Osteoblast (primary cell): Measurements from ENCODE around the gene PPP5C. TPM values are rescaled to one million over a fixed set of nuclear protein-coding genes. Genes with fewer than 3 reads are reported as not detected.

ENCODE experiments used
- DNase-seq: peaks from one replicate; pipeline ENCODE4 v3.0.0; 2011; ENCODE audit warnings: low spot score, mixed read lengths; ENCODE audit not compliant: insufficient read length; ENCODE audit errors: missing footprints
- H2AFZ ChIP-seq: 2 replicates; pipeline ENCODE4 v1.6.0; 2011; ENCODE audit warnings: mild to moderate bottlenecking, low read length
- H3K27ac ChIP-seq: 2 replicates; pipeline ENCODE4 v1.5.1; 2011; ENCODE audit warnings: mild to moderate bottlenecking, low read depth, low read length, moderate library complexity
- H3K27me3 ChIP-seq: 2 replicates; pipeline ENCODE4 v1.6.0; 2012; ENCODE audit warnings: mild to moderate bottlenecking, control low read depth, inconsistent platforms, low read length, moderate library complexity; ENCODE audit not compliant: insufficient read depth
- H3K36me3 ChIP-seq: 2 replicates; pipeline ENCODE4 v1.5.1; 2011; ENCODE audit warnings: mild to moderate bottlenecking, low read length, control low read depth, moderate library complexity; ENCODE audit not compliant: insufficient read depth
- H3K4me1 ChIP-seq: 2 replicates; pipeline ENCODE4 v1.5.1; 2011; ENCODE audit warnings: mild to moderate bottlenecking, low read length, control low read depth, moderate library complexity; ENCODE audit not compliant: insufficient read depth
- H3K4me2 ChIP-seq: 2 replicates; pipeline ENCODE4 v1.6.0; 2011; ENCODE audit warnings: mild to moderate bottlenecking, low read length; ENCODE audit not compliant: insufficient read depth
- H3K4me3 ChIP-seq: fragments of 200-600 bp; sonication (generic); 3 replicates; pipeline ENCODE4 v1.5.1; 2012; ENCODE audit warnings: mild to moderate bottlenecking, low read length, inconsistent platforms; ENCODE audit not compliant: insufficient read depth
- H3K79me2 ChIP-seq: 2 replicates; pipeline ENCODE4 v1.6.0; 2012; ENCODE audit warnings: mild to moderate bottlenecking, low read length, control low read depth, inconsistent platforms; ENCODE audit not compliant: insufficient read depth
- H3K9me3 ChIP-seq: 2 replicates; pipeline ENCODE4 v1.5.1; 2011; ENCODE audit warnings: low read depth, low read length, control low read depth
- H4K20me1 ChIP-seq: 2 replicates; pipeline ENCODE4 v1.6.0; 2012; ENCODE audit warnings: mild to moderate bottlenecking, low read length, control low read depth; ENCODE audit not compliant: insufficient read depth
- total RNA-seq: library from RNA; depleted of rRNA; stranded (reverse); fragments of >200 nt; gene quantifications from 2 replicates; pipeline ENCODE4 v1.2.3, GENCODE V29; 2012
- TF ChIP-seq, protein P1 (sequence below): IDR thresholded peaks from 2 replicates; pipeline ENCODE4 v1.5.1; 2011; ENCODE audit warnings: mild to moderate bottlenecking, low read depth, low read length, moderate library complexity; ENCODE audit errors: extremely low read depth

Gene PPP5C
- total RNA-seq, 1 donor = 36.6 TPM

DNA sequence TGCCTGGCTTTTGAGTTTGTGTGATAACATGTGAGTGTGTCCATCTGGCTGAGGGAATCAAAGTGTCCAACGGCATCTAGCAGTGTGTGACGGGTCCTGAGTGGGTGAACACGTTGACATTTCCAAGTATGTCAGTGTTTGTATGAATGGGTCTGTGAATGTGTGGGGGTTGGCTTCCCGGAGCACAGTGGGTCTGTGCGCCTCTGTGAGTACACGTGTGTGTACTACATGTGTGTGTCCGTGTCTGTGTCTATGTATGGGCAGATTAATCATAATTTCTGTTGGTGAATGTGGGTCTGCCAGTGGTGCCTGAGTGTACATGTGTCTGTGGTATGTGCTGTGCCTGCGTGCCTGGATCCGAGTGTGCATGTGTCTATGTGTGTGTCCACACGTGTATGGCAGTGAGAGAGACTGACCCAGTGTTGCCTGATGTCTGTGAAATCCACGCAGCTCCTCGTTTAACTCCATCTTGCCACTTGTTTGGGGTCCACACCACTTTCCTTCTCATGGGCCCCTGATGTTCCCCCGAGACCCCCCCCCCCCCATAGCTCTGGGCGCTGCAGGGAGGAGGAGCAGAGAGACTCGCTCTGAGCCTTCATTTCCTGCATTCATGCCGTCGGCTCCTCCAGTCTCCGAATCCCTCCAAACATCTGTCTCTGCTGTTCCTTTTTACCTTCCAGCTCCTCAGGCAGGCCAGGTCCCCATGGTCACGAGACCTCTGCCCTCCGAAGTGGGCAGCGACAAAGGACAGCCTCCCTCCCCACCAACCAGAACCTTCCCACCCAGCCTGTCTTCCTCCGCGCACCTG is 61.2 kb downstream of the PPP5C start:
- Histone ChIP-seq H3K27ac (no peak overlapping the region), H4K20me1 (peaks cover 11% of the 10 kb centered on the region), H3K4me2 (peak overlapping the region; percentile 54), H3K36me3 (no peaks in the 10 kb centered on the region), H3K4me1 (peaks cover 18% of the 10 kb centered on the region), H3K79me2 (peaks cover 11% of the 10 kb centered on the region), H3K9me3 (no peaks in the 10 kb centered on the region), H2AFZ (no peak overlapping the region), H3K4me3 (peak overlapping the region; percentile 42), H3K27me3 (peaks cover 19% of the 10 kb centered on the region)
- TF ChIP-seq, protein P1, sequence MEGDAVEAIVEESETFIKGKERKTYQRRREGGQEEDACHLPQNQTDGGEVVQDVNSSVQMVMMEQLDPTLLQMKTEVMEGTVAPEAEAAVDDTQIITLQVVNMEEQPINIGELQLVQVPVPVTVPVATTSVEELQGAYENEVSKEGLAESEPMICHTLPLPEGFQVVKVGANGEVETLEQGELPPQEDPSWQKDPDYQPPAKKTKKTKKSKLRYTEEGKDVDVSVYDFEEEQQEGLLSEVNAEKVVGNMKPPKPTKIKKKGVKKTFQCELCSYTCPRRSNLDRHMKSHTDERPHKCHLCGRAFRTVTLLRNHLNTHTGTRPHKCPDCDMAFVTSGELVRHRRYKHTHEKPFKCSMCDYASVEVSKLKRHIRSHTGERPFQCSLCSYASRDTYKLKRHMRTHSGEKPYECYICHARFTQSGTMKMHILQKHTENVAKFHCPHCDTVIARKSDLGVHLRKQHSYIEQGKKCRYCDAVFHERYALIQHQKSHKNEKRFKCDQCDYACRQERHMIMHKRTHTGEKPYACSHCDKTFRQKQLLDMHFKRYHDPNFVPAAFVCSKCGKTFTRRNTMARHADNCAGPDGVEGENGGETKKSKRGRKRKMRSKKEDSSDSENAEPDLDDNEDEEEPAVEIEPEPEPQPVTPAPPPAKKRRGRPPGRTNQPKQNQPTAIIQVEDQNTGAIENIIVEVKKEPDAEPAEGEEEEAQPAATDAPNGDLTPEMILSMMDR = no peak
- peak; percentile 58 for DNase-seq

- Histone ChIP-seq H3K27me3 (peaks cover 19% of the 10 kb centered on the region), H3K9me3 (no peaks in the 10 kb centered on the region), H3K4me2 (peak overlapping the region; percentile 54), H2AFZ (no peak overlapping the region), H3K27ac (no peak overlapping the region), H3K4me1 (peaks cover 20% of the 10 kb centered on the region), H3K4me3 (peak overlapping the region; percentile 42), H3K36me3 (no peaks in the 10 kb centered on the region), H4K20me1 (peaks cover 11% of the 10 kb centered on the region), H3K79me2 (peaks cover 11% of the 10 kb centered on the region)
- DNase-seq = peak; percentile 81
- TF ChIP-seq, protein P1 = no peak
These were observed 61.8 kb downstream of the PPP5C start for GRCh38 chr19:46408664-46409039.

GRCh38 chr19:46409191-46409590 is 62.3 kb downstream of the PPP5C start:
- TF ChIP-seq, protein P1 = no peak
- peaks cover 19% of the 10 kb centered on the region for H3K27me3 ChIP-seq
- no peak overlapping the region for H2AFZ ChIP-seq
- peaks cover 15% of the 10 kb centered on the region for H3K4me1 ChIP-seq
- H4K20me1 ChIP-seq = peaks cover 11% of the 10 kb centered on the region
- no peak overlapping the region for H3K27ac ChIP-seq
- H3K9me3 ChIP-seq = no peaks in the 10 kb centered on the region
- no peak overlapping the region for H3K4me3 ChIP-seq
- peak; percentile 75 for DNase-seq
- no peaks in the 10 kb centered on the region for H3K36me3 ChIP-seq
- no peak overlapping the region for H3K4me2 ChIP-seq
- peaks cover 11% of the 10 kb centered on the region for H3K79me2 ChIP-seq

DNA sequence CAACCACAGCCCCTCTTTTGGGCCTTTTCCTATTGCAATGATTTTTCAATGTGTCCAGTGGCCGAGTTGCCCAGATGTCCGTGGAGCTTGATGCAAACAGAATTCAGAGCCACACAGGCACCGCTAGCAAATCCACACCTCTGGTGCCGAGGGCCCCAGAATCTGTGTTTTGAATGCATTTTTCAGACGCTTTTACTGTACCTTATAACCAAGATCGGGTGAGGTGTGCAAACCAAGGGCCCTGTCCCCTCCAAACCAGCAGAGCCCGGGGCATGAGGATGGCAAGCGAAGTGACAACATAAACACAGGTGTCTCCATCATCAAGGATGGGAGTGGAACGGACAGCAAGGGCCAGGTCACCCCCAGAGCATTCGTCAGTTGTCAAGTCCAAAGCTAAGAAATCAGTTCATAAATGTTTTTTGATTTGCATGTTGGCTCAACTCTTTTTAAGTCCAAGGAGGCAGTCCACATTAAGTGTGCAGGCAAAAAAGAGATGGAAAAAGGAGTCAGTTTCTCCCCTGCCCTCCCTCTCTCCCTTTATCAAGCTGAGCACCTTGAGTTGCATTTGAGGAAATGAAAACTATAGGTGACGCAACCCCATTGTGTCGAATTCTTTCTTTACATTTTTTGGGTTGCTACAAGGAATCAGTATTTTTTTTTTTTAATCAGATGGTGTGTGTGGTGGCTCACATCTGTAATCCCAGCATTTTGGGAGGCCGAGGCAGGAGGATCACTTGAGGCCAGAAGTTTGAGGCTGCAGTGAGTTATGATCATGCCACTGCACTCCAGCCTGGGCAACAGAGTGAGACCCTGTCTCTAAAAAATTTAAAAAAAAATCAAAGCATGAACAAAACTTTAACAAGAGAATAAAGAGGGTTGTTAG is 63.6 kb downstream of the PPP5C start:
- peaks cover 16% of the 10 kb centered on the region for H3K27me3 ChIP-seq
- no peaks in the 10 kb centered on the region for H3K36me3 ChIP-seq
- H3K4me1 ChIP-seq = peaks cover 9% of the 10 kb centered on the region
- H3K4me3 ChIP-seq = no peak overlapping the region
- H4K20me1 ChIP-seq = peaks cover 11% of the 10 kb centered on the region
- peaks cover 11% of the 10 kb centered on the region for H3K79me2 ChIP-seq
- DNase-seq = no peak
- H2AFZ ChIP-seq = no peak overlapping the region
- H3K27ac ChIP-seq = no peak overlapping the region
- H3K9me3 ChIP-seq = no peaks in the 10 kb centered on the region
- TF ChIP-seq, protein P1 = no peak
- H3K4me2 ChIP-seq = peak overlapping the region; percentile 83
